ENCODE measurements around the gene WWOX.
A peak's percentile ranks its signal among the peaks of the same experiment; 100 is the strongest.

The WWOX gene

DNA sequence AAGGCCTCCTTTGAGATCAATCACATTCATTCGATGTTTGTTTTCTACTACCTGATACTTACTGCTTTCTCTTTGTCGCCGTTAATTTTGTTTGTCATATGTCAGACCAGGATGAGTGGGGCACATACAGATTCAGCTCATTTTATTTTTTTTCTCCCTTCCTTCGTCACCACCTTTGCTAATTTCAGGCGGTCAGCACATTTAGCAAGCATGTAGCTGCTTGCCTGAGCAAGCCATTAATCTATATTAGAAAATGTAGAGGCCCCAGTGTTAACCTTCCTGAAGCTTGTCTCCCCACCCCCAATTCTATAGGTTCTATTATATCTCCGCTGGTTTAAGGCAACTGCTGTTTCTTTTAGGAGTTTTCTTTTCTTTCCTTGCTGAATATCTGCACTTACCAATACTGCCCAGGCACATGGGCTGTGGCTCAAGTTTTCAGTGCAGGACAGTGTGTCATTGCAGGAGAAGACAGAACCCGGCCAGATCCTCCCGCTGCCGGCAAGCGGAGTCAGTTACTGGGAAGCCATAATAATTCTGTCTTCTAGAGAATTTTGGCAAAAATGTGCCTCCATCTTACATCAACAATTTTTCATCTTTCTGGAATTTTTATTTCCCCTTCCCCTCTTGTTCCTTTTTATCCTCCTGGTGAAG lies 714.3 kb downstream of the WWOX start:
- TF ChIP-seq, protein P1, sequence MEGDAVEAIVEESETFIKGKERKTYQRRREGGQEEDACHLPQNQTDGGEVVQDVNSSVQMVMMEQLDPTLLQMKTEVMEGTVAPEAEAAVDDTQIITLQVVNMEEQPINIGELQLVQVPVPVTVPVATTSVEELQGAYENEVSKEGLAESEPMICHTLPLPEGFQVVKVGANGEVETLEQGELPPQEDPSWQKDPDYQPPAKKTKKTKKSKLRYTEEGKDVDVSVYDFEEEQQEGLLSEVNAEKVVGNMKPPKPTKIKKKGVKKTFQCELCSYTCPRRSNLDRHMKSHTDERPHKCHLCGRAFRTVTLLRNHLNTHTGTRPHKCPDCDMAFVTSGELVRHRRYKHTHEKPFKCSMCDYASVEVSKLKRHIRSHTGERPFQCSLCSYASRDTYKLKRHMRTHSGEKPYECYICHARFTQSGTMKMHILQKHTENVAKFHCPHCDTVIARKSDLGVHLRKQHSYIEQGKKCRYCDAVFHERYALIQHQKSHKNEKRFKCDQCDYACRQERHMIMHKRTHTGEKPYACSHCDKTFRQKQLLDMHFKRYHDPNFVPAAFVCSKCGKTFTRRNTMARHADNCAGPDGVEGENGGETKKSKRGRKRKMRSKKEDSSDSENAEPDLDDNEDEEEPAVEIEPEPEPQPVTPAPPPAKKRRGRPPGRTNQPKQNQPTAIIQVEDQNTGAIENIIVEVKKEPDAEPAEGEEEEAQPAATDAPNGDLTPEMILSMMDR (IDR thresholded peaks at IDR 0.05; ENCODE audit: low read depth, low read length): no peak
- no peak overlapping the region for H3K4me3 ChIP-seq (replicated peaks in 1 of 2; ENCODE audit: low read depth in 2 of 2, low read length in 2 of 2)
- no peak for DNase-seq (ENCODE audit: low read depth in 2 of 2)

DNA sequence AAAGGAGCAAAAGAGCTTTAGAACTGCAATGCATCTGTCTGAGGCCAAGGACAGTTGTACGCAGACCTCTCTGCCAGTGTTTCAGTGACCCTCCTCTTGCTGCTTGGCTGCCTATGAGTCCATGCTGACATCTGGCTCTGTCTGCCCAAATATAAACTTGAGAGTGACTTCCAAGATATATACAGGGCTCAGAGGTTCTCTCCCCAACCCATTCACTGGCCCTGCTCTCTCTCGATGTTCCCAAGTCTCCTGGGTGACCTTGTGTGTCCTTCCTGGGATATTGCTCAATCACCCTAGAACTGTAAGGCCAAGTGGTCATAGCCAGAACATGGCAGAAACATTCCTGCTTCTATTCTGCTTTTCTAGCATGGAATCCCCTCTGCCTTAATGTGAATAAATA lies 716.3 kb downstream of the WWOX start:
- no peak for DNase-seq (ENCODE audit: low read depth in 2 of 2)
- no peak overlapping the region for H3K4me3 ChIP-seq (replicated peaks in 1 of 2; ENCODE audit: low read depth in 2 of 2, low read length in 2 of 2)
- TF ChIP-seq, protein P1 (IDR thresholded peaks at IDR 0.05; ENCODE audit: low read depth, low read length): no peak

DNA sequence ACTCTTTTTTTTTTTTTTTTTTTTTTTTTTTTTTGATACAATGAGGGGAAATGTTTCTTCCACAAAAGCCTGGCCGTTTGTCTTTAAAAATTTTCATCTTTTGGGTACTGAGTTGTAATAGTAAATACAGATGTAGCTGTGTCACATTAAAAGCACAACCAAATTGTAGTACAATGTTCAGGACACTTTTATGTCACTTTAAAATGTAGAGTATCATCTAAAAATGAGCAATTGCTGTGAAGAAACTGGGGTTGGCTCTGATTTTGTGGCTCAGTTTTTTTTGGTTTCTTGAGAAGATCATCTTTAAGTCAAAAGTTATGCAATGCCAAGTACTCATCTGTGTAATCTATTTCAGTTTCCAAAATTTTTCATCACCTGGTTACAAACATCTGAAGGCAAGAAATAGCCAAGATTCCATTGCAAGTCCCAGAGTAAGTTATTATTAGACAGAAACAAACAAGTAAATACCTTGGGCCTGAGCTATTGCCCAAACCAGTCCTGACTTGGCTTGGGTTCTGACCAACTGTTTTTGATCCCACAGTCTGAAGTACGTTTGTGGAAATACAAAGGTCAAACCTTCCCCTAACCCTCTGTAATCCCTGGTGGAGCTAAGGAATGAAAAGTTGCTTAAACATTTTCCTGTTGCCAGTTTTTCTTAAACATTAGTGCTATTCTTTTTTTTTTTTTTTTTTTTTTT lies 717.2 kb downstream of the WWOX start:
- TF ChIP-seq, protein P1 (IDR thresholded peaks at IDR 0.05; ENCODE audit: low read depth, low read length): no peak
- DNase-seq (ENCODE audit: low read depth in 2 of 2): peak; percentile 0 to 52
- H3K4me3 ChIP-seq (replicated peaks in 1 of 2; ENCODE audit: low read depth in 2 of 2, low read length in 2 of 2): no peak overlapping the region

DNA sequence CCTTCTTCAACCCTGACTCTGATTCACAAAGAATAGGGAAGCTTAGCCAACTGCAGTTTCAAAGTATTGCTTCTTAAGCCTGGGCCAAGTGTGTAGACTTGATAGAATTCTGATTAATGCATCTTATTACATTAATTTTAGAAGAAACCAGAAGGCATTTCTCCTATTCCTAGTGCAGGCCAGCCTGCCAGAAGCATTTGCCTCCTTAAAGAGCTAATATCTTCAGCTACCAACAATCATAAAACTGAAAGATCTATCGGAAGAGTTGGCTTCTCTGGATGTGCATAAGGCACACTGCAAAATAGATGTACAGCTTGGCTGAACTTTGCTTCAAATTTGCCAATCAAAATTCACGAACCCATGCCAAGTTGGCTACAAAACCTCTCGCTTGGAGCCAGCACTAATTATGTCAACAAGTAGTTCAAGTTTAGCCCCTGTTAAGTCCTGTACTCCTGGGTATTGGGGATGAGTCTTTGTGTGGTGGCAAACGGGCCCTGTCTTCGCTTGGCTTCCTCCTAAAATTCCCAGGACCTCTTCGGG lies 717.8 kb downstream of the WWOX start:
- H3K4me3 ChIP-seq (replicated peaks in 1 of 2; ENCODE audit: low read depth in 2 of 2, low read length in 2 of 2): no peak overlapping the region
- no peak for DNase-seq (ENCODE audit: low read depth in 2 of 2)
- TF ChIP-seq, protein P1 (IDR thresholded peaks at IDR 0.05; ENCODE audit: low read depth, low read length): no peak

DNA sequence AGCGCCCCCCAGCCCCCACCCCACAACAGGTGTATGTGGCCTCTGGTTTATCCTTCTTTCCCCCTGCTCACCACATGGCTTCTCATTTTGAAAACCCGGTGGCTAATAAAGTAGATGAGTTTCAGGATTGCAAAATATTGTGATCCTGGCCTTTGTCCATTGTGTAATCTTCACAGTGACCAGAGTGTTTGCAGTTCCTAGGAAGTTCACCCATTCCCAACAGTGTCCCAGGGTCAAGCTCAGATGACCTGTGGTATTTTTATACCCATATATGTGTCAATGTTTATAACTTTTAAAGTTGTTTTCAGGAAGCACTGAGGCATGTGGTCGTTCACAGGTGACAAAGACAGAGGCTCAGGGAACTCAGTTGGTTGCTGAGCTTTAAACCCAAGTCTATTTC lies 721.9 kb downstream of the WWOX start:
- DNase-seq (ENCODE audit: low read depth in 2 of 2): no peak
- TF ChIP-seq, protein P1 (IDR thresholded peaks at IDR 0.05; ENCODE audit: low read depth, low read length): no peak

DNA sequence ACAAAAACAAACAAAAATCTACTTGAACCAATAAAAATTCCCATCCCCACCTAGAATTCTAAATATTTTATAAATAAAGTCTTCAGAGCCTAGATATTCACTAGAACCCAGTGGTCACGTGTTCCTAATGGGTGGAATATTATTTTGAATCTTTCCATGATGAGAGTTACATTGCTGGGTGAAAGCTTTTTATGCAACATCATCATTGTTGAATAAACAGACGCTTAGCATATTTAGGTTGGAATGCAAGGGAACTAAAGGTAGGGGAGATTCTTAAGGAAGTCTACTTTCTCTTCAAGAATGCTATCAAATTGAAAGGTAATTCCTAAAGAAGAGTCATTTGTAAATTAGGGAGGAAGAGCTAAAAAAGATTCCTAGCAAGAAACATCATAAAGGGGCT lies 723.1 kb downstream of the WWOX start:
- TF ChIP-seq, protein P1 (IDR thresholded peaks at IDR 0.05; ENCODE audit: low read depth, low read length): no peak
- H3K4me3 ChIP-seq (replicated peaks in 1 of 2; ENCODE audit: low read depth in 2 of 2, low read length in 2 of 2): no peak overlapping the region
- no peak for DNase-seq (ENCODE audit: low read depth in 2 of 2)

More for the DNA sequence above, 721.9 kb downstream of the WWOX start:
- H3K4me3 ChIP-seq (replicated peaks in 1 of 2; ENCODE audit: low read depth in 2 of 2, low read length in 2 of 2): no peak overlapping the region
